HFFc6 (cell line): ENCODE measurements around the gene TYROBP. TPM values are rescaled to one million over a fixed set of nuclear protein-coding genes. Genes with fewer than 3 reads are reported as not detected.

Experiments used
- DNase-seq: peaks from one replicate; pipeline ENCODE4 v3.0.0-alpha.2; 2018
- H3K27ac Mint-ChIP-seq: 2 replicates; pipeline ENCODE4 v1.8.0; 2020; ENCODE audit warnings: mild to moderate bottlenecking, mixed read lengths
- H3K27me3 Mint-ChIP-seq: 2 replicates; pipeline ENCODE4 v1.8.0; 2021; ENCODE audit warnings: mild to moderate bottlenecking, moderate library complexity, mixed read lengths; ENCODE audit not compliant: insufficient read depth
- H3K36me3 Mint-ChIP-seq: 2 replicates; pipeline ENCODE4 v1.8.0; 2021; ENCODE audit warnings: low read depth, mixed read lengths
- H3K4me1 Mint-ChIP-seq: 2 replicates; pipeline ENCODE4 v1.8.0; 2020; ENCODE audit warnings: low read depth, mixed read lengths
- H3K4me3 Mint-ChIP-seq: 2 replicates; pipeline ENCODE4 v1.8.0; 2020; ENCODE audit warnings: mild to moderate bottlenecking, moderate library complexity, mixed read lengths
- H3K9me3 Mint-ChIP-seq: 2 replicates; pipeline ENCODE4 v1.8.0; 2020; ENCODE audit warnings: mild to moderate bottlenecking, mixed read lengths
- total RNA-seq, 6 experiments: library from RNA; stranded (reverse); fragmentation: NEBNext Ultra II Directional; extraction: Animal tissue kit (Norgen Biotek cat#: 25700); gene quantifications; 2 replicates in 1 of 6; 3 replicates in 5 of 6; pipeline ENCODE4 v1.2.3, GENCODE V29; 2021
- TF ChIP-seq, protein P1 (sequence below): fragments of 200-600 bp; sonication (generic); IDR thresholded peaks from 2 replicates; pipeline ENCODE4 v1.5.0; 2021; ENCODE audit warnings: antibody characterized with exemption, mild to moderate bottlenecking

Gene TYROBP
- total RNA-seq, 6 experiments from 2014 or later, result not detected

DNA sequence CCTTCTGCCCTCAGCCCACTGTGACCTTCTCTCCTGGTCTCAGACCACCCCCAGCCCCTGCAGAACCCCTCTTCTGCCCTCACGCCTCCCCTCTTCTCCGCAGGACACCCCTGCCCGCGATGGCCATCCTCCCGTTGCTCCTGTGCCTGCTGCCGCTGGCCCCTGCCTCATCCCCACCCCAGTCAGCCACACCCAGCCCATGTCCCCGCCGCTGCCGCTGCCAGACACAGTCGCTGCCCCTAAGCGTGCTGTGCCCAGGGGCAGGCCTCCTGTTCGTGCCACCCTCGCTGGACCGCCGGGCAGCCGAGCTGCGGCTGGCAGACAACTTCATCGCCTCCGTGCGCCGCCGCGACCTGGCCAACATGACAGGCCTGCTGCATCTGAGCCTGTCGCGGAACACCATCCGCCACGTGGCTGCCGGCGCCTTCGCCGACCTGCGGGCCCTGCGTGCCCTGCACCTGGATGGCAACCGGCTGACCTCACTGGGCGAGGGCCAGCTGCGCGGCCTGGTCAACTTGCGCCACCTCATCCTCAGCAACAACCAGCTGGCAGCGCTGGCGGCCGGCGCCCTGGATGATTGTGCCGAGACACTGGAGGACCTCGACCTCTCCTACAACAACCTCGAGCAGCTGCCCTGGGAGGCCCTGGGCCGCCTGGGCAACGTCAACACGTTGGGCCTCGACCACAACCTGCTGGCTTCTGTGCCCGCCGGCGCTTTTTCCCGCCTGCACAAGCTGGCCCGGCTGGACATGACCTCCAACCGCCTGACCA, 31.4 kb upstream of the TYROBP start:
- H3K4me1 Mint-ChIP-seq, result peaks cover 31% of the 10 kb centered on the region
- peaks cover 2% of the 10 kb centered on the region; the same call in 1 of the 2 replicates for H3K27me3 Mint-ChIP-seq
- H3K36me3 Mint-ChIP-seq, result peaks cover 8% of the 10 kb centered on the region
- TF ChIP-seq, protein P1, sequence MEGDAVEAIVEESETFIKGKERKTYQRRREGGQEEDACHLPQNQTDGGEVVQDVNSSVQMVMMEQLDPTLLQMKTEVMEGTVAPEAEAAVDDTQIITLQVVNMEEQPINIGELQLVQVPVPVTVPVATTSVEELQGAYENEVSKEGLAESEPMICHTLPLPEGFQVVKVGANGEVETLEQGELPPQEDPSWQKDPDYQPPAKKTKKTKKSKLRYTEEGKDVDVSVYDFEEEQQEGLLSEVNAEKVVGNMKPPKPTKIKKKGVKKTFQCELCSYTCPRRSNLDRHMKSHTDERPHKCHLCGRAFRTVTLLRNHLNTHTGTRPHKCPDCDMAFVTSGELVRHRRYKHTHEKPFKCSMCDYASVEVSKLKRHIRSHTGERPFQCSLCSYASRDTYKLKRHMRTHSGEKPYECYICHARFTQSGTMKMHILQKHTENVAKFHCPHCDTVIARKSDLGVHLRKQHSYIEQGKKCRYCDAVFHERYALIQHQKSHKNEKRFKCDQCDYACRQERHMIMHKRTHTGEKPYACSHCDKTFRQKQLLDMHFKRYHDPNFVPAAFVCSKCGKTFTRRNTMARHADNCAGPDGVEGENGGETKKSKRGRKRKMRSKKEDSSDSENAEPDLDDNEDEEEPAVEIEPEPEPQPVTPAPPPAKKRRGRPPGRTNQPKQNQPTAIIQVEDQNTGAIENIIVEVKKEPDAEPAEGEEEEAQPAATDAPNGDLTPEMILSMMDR, result no peak
- DNase-seq, result no peak
- no peaks in the 10 kb centered on the region for H3K9me3 Mint-ChIP-seq
- H3K27ac Mint-ChIP-seq, result no peak overlapping the region
- H3K4me3 Mint-ChIP-seq, result no peak overlapping the region

DNA sequence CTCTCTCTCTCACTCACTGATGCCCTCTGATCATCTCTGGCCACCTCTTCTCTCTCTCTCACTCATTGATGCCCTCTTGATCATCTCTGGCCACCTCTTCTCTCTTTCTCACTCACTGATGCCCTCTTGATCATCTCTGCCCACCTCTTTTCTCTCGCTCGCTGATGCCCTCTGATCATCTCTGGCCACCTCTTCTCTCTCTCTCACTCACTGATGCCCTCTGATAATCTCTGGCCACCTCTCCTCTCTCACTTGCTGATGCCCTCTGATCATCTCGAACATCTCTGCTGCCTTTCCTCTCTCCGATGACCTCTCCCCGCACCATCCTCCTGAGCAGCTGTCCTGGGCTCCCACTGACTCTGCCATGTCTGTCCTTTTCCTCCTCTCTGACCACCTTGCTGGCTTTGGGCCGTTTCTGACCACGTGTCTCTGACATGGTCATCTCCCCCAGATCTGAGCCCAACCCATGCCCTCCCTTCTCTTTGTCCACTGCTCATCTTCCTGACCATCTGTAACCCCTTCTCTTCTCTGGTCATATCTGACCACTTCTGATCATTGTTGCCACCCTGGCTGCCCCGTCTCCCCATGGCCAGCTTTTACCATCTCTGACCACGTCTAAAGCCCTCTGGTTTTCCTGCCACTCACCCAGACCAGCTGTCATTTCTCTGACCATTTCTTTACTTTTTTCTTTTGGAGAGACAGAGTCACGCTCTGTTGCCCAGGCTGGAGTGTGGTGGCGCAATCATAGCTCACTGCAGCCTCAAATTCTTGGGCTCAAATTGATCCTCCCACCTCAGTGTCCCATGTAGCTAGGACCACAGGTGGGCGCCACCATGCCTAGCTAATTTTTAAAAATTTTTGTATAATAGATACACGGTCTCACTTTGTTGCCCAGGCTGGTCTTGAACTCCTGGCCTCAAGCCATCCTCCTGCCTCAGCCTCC, 30.5 kb upstream of the TYROBP start:
- peak overlapping the region; percentile 79 for H3K4me3 Mint-ChIP-seq
- H3K9me3 Mint-ChIP-seq, result no peaks in the 10 kb centered on the region
- no peaks in the 10 kb centered on the region for H3K27me3 Mint-ChIP-seq
- H3K36me3 Mint-ChIP-seq, result peaks cover 8% of the 10 kb centered on the region
- no peak overlapping the region for H3K27ac Mint-ChIP-seq
- DNase-seq, result no peak
- H3K4me1 Mint-ChIP-seq, result peaks cover 31% of the 10 kb centered on the region
- TF ChIP-seq, protein P1, result peak; percentile 42

DNA sequence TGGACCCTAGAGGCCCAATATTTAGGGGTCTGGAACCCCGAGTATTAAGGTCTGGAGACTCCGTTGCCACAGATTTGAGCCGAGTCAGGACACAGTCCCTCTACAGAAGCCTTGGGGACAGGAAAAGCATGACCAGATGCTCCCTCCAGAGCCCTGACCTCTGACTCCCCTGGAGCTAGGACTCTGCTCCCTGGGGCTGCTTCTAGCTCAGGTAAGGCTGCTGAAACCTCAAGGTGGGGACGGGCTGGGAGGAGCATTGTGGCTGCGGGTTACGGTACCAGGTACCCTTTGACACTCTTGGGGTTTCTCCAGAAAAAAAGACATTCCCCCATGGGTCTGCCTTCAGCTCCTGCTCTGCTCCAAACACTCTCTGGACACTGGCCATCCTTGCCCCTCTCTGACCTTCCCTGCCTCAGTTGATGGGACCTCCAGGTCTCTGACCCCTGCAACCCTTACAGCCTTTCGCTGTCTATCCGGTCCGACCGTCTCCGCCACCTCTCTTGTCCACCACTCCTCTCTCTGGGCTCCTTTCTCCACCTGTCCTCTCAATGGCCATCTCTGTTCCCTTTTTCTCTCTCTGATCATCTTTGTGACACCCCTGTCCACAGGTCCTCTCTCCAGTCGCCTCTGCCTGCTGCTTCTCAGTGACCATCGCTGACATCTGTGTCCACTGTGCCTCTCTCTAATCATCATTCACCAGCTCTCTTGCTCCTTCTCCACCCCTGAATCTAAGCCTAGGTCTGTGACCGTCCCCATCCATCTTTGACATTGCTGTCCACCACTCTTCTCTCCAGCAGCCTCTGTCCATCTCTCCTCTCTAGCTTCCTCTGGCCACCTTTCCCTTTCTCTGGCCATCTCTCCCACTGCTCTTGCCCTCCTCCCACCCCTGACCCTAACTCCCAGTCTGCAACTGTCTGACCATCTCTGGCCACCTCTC, 29.5 kb upstream of the TYROBP start:
- peak overlapping the region; percentile 79 for H3K4me3 Mint-ChIP-seq
- H3K27me3 Mint-ChIP-seq, result no peaks in the 10 kb centered on the region
- no peaks in the 10 kb centered on the region for H3K9me3 Mint-ChIP-seq
- TF ChIP-seq, protein P1, result no peak
- no peak overlapping the region for H3K27ac Mint-ChIP-seq
- H3K4me1 Mint-ChIP-seq, result peaks cover 31% of the 10 kb centered on the region
- H3K36me3 Mint-ChIP-seq, result peaks cover 8% of the 10 kb centered on the region
- no peak for DNase-seq

DNA sequence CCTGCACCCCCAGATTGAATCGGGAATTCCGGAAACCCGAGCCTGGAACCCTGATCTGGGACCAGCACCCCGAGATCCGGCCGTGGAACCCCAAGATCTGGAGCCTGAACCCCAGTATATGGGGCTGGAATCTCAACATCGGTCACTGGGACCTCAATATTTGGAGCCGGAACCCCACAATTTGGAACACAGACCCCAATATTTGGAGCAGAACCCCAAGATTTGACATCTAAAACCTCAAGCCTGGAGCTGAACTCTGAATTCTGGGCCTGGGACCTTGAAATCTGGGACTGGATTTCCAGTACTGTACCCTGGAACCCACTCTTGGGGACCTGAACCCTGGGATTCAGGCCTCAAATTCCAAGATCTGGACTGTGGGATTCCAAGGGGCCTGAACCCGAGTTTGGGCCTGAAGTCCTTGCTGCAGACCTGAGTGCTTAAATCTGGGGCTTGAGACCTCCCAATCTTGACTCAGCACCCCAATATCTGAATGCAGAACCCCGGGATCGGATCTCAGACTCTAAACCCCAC, 28.7 kb upstream of the TYROBP start:
- Mint-ChIP-seq H3K27ac (no peak overlapping the region), H3K4me1 (peaks cover 35% of the 10 kb centered on the region), H3K9me3 (no peaks in the 10 kb centered on the region), H3K36me3 (peaks cover 8% of the 10 kb centered on the region), H3K27me3 (no peaks in the 10 kb centered on the region), H3K4me3 (peak overlapping the region; percentile 79)
- TF ChIP-seq, protein P1, result no peak
- DNase-seq, result no peak
